Effector memory CD4-positive, alpha-beta T cell (primary cell): ENCODE measurements around the gene RAB1A.

Source experiments
- DNase-seq, 3 donors: peaks; one replicate each; pipeline ENCODE4 v3.0.0-alpha.2; 2020
- H3K27ac ChIP-seq: 2 replicates; pipeline ENCODE4 v1.7.0; 2013; ENCODE audit warnings: mild to moderate bottlenecking, low read length, moderate library complexity; ENCODE audit not compliant: insufficient read depth, poor library complexity, severe bottlenecking
- H3K27me3 ChIP-seq: replicated peaks from 2 replicates; pipeline ENCODE4 v1.7.0; 2013; ENCODE audit warnings: mild to moderate bottlenecking, low read length; ENCODE audit not compliant: insufficient read depth, control insufficient read depth, poor library complexity, severe bottlenecking
- H3K36me3 ChIP-seq: 2 replicates; pipeline ENCODE4 v1.7.0; 2013; ENCODE audit warnings: mild to moderate bottlenecking, low read length, moderate library complexity; ENCODE audit not compliant: control insufficient read depth, insufficient read depth
- H3K4me1 ChIP-seq: 2 replicates; pipeline ENCODE4 v1.7.0; 2013; ENCODE audit warnings: low read length, mild to moderate bottlenecking; ENCODE audit not compliant: control insufficient read depth, insufficient read depth, poor library complexity, severe bottlenecking
- H3K4me3 ChIP-seq: 2 replicates; pipeline ENCODE4 v1.7.0; 2013; ENCODE audit warnings: low read length, low read depth, mild to moderate bottlenecking; ENCODE audit not compliant: insufficient read depth, poor library complexity, severe bottlenecking
- H3K9me3 ChIP-seq: 2 replicates; pipeline ENCODE4 v1.7.0; 2013; ENCODE audit warnings: mild to moderate bottlenecking, low read length, moderate library complexity; ENCODE audit not compliant: control insufficient read depth

Gene RAB1A

GRCh38 chr2:65040400-65041261 is 89.3 kb downstream of the RAB1A start:
- H3K9me3 ChIP-seq = no peaks in the 10 kb centered on the region
- DNase-seq = peak; percentile 46 to 66 (median 54)
- H3K27ac ChIP-seq = no peak overlapping the region
- no peaks in the 10 kb centered on the region for H3K36me3 ChIP-seq
- no peaks in the 10 kb centered on the region for H3K4me1 ChIP-seq
- H3K27me3 ChIP-seq = no peaks in the 10 kb centered on the region
- H3K4me3 ChIP-seq = no peak overlapping the region

- Histone ChIP-seq H3K4me1 (no peaks in the 10 kb centered on the region), H3K4me3 (no peak overlapping the region), H3K27me3 (no peaks in the 10 kb centered on the region), H3K36me3 (no peaks in the 10 kb centered on the region), H3K27ac (no peak overlapping the region), H3K9me3 (no peaks in the 10 kb centered on the region)
- DNase-seq = no peak
Observed at GRCh38 chr2:65039640-65040039, 90.3 kb downstream of the RAB1A start.

- peaks cover 5% of the 10 kb centered on the region for H3K4me1 ChIP-seq
- no peak overlapping the region for H3K27ac ChIP-seq
- no peak overlapping the region for H3K4me3 ChIP-seq
- H3K9me3 ChIP-seq = no peaks in the 10 kb centered on the region
- no peaks in the 10 kb centered on the region for H3K27me3 ChIP-seq
- no peaks in the 10 kb centered on the region for H3K36me3 ChIP-seq
- no peak for DNase-seq
Observed at GRCh38 chr2:65037178-65037577, 92.7 kb downstream of the RAB1A start.
